MV-4-11 (cell line): ENCODE measurements around the gene GNGT1.
"Not testable (repeated sequence)": the region's sequence is repeated elsewhere in the genome, so short reads cannot be mapped to it uniquely, and the experiment has no call there.

Experiments used
- DNase-seq: peaks from one replicate; lab custom pipeline; 2025; lab: John Stamatoyannopoulos, UW

GNGT1 gene

DNA sequence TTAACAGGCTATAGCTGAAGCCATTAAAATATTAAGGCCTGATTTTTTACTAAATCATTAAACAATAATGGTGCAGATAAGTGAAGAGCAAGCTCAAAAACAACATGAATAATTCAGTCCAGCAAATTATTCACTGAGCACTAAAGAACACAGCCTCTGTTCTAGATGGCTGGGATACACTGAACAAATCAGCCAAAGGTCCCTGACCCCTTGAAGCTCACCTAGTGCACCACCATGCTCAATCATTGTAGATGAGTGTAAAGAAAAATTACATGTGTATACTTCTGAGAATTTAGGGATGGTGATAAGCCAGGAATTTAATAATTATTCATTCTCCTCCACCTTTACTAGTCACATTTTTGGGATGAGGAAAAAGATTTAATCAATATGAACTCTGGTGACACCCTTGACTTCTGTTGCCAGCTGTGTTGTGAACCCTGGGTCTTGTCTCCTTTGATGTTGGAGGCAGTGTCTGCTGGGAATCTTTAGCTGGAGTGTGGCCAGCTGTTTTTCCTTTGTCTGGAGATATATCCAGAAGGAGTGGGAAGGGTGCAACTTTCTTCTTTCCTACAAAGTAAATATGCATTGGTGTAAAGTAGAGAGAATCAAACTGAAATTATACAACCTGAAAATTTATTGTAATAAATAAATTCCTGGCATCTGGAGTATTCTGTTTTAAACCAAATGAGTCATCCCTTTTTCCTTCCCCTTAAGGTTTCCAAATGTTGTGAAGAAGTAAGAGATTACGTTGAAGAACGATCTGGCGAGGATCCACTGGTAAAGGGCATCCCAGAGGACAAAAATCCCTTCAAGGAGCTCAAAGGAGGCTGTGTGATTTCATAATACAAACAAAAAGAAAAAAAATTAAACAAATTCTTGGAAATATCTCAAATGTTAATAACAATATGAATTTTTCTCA is 4.0 kb downstream of the GNGT1 start:
- no peak for DNase-seq

DNA sequence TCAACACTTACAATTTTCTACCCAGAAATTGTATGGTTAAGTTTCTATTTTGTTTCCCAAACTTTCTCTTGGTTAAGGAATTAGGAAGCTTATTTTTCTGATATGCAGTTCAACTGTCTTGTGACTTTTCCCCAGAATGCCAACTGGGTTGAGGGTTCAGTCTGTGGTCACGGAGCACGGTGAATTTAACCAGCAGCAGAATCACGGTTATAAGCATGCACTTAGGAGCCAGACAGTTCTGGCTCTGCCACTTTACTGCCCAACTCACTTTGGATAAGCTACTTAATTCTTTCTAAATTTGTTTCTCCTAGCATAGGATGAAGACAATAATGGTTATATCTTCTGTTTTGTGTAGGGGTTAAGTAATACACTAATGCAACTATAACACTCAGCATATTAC is 4.9 kb downstream of the GNGT1 start:
- not testable (repeated sequence) for DNase-seq

DNA sequence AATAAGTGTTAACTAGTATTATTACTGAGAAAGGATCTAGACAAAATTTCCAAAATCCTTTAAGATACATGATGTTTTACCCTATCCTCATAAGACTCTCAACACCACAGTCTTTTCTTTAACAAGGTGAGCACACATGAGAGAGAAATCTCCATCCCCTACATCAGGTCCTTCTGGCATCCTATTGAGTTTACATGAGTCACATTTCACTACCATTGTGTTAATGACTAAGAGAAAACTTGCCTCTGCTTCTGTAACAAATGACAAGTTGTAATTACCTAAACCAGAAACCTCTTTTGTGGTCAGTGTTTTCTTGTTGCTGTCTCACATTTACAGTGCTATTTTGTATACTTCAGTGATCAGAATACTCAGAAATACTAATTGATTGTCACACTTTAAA is 5.3 kb downstream of the GNGT1 start:
- not testable (repeated sequence) for DNase-seq

DNA sequence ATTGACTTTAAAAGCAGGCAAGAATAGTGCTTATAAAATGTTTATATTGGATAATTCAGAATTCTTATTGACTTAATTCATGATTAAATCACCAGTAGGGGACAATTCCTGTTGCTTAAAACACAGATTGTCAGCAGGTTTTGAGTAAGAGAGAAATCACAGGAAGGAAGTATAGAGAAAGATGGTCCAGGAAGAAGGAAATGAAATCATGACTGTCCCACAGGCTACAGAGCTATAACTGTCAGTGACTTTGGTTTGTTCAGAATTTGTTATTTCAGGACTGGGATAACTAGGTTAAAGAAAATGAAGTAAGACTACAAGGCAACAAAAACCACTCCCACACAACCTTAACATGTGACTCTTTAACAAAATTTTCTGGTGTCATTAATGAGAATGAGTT is 6.8 kb downstream of the GNGT1 start:
- DNase-seq: peak; percentile 7

DNA sequence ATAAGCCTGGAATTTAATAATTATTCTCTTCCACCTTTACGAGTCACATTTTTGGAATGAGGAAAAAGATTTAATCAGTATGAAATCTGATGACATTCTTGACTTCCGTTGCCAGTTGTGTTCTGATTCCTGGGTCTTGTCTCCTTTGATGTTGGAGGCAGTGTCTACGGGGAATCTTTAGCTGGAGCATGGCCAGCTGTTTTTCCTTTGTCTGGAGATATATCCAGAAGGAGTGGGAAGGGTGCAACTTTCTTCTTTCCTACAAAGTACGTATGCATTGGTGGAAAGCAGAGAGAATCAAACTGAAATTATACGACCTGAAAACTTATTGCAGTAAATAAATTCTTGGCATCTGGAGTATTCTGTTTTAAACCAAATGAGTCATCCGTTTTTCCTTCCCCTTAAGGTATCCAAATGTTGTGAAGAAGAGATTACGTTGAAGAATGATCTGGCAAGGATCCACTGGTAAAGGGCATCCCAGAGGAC is 8.3 kb downstream of the GNGT1 start:
- DNase-seq: no peak

DNA sequence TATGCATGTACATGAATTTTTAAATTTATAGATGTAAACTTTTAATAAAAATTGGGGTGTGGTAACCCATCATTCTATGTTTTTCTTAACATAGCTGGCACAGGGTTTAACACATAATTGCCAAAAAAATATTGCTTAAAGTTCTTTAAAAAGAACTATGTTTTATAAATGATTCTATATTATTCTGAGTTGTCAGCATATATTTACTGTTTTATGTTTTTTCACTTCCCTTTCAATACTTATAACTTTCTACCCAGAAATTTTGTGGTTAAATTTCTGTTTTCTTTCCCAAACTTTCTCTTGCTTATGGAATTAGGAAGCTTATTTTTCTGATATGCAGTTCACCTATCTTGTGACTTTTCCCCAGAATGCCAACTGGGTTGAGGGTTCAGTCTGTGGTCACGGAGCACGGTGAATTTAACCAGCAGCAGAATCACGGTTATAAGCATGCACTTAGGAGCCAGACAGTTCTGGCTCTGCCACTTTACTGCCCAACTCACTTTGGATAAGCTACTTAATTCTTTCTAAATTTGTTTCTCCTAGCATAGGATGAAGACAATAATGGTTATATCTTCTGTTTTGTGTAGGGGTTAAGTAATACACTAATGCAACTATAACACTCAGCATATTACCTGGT is 9.0 kb downstream of the GNGT1 start:
- not testable (repeated sequence) for DNase-seq

DNA sequence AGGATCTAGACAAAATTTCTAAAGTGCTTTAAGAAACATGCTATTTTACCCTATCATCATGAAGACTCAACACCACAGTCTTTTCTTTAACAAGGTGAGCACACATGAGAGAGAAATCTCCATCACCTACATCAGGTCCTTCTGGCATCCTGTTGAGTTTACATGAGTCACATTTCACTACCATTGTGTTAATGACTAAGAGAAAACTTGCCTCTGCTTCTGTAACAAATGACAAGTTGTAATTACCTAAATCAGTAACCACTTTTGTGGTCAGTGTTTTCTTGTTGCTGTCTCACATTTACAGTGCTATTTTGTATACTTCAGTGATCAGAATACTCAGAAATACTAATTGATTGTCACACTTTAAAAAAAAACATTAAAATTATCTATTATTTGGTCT is 9.5 kb downstream of the GNGT1 start:
- not testable (repeated sequence) for DNase-seq

DNA sequence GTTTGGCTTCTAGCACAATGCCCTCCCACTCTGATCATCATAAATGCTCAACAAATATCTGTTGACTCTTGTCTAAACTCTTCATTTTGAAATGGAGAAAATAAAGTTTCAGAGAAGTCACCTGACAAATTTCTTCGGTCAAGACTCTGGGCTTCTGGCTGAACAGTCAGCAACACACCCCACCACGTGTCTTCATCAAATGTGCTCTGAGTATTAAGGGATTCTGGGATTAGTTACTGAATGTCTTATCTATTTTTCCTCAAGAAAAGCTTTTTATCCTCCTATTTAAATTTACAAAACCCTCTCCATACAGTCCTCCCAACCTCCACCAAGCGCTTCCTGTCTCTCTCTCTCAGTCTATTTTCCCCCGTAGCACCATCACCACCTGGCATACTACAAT is 9.9 kb downstream of the GNGT1 start:
- not testable (repeated sequence) for DNase-seq

DNA sequence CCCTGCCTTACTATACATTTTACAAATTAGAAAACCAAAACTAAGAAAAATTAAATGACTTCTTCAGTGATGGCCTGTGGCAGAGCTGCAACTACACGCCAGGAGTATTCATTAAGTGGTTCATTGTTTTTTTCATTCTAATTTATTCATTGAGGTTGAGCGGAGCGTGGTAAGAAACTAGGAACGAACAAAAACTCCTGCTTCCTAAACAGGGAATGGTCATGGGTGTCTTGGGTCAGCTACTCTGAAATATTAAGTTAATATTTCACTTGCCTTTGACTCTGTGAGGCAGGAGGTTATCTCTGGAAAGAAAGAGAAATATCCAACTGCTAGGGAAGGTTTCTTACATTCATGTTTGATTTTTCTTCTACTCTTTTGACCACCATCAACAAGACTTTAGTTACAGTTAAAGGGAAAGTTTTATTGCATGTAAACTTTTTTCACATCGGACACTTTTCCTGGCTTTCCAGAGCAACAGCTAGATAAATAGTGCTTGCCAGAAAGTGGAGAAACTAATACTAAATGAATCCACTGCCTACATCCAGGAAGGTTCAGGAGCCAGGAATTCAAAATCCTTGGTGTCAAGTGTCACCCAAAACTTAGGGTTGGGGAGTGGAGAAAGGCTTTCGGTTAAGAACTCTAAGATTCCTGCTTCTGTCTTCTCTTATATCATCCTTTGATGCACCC is 14.3 kb downstream of the GNGT1 start:
- DNase-seq: no peak

DNA sequence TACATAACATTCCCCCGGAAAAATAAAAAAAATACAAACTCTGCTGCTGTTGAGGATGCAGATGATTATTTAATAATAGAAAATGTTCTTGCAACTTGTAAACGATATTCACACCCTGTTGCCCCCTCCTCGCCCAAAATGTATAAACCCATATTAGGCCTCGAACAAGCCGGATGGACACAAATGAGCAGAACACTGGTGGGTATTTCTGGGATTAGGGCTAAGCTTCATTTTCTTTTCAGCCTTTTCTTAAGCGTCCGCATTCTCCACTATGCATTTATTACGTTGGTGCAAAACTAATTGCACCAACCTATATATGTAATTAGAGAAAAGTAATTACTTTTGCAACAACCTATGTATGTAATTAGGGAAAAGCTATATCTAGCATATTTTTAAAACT is 14.8 kb downstream of the GNGT1 start:
- no peak for DNase-seq

DNA sequence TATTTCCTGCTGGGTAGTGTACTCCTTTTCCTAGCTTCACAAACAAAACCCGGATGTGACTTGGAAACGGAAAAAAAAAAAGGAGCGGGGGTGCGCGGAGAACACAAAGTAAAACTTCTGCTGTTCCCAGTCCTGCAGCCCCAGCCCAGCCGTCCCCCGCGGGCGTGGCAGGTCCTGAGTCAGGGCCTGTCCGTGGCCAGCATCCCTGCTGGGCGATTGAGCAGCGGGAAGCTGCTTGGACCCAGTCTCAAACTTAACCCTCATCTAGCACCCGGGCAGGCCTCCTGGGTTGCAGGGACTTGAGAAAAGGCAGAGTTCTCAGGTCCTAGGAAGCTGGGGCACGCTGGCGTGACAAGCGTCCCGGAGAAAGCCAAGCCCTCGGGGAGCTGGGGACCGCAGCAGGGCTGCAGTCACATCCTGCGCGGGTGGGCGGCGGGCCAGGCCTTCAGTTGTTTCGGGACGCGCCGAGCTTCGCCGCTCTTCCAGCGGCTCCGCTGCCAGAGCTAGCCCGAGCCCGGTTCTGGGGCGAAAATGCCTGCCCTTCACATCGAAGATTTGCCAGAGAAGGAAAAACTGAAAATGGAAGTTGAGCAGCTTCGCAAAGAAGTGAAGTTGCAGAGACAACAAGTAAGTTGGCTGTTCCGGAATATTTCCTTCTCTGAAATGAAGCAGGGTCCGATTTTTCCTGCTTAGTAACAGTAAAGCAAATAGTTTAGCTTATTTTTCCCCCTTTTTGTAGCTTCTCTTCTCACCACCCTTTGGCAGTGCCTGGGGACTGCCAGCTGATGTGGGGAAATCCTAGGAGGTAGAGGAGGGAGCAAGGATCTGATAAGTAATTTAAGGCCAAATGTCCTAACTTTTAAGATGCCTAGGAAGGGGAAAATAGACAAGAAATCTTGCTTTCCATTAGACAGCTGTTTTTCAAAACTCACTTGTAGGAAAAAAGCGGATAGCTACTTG is 15.5 kb downstream of the GNGT1 start, which contains the start of gene GNG11:
TSS of gene GNG11 (plus strand) at position 129 of the 960 bp plus-strand sequence. CDS start at position 532, 403 bp downstream.
- peak; percentile 11 for DNase-seq

DNA sequence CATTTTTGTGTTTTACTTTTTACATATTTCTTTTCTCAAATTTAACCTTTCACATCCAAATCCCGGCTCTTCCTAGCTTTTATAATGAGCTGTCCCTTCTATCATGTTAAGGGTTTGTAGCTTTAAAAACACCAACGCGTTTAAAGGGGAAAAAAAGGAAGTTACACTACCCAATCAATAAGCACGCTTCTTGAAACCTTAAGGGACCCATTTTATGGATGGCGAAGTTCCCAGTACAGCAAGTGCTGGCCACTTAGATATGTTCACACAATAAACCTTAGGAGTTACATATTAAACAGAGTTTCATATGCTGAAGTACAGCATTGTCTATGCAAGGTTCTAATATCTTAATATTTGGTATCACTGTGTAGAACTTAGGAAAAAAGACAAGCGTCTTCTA is 16.9 kb downstream of the GNGT1 start:
- no peak for DNase-seq

DNA sequence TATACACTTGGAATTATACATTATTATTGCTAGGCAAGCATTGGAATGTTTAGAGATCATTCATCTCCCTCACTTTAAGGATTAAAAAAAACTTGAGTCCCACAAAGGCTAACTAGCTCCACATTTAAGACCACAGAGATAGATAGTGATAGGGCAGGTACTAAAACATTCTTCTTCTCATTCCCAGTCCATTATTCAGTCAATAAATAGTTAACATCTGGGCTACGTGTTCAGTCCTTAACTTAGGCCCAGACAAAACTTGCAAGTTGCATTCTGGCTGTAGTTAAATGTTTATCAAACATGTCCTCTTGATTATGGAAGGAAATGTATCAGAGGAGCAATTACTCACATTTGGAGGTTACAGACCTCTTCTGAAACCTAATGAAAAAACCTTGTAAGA is 17.6 kb downstream of the GNGT1 start:
- DNase-seq: no peak

DNA sequence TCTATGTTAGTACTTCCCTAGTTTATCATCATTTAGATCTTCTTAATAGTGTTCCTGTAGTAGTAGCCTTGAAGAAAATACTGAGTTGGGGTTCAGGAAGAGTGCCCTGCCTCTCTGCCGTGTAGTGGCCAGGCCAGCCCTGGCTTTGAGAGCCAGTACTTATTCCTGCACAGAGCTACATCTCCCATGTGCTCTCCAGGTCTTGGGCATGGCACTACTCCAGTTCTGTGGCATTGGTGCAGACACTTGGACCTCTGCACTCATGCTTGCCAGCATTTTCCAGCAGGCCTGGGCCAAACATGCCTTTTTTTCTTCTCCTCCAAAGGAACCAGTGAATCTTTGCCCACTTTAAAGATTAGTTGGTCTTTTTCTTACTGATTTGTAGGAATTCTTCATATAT is 20.4 kb downstream of the GNGT1 start:
- DNase-seq: no peak

DNA sequence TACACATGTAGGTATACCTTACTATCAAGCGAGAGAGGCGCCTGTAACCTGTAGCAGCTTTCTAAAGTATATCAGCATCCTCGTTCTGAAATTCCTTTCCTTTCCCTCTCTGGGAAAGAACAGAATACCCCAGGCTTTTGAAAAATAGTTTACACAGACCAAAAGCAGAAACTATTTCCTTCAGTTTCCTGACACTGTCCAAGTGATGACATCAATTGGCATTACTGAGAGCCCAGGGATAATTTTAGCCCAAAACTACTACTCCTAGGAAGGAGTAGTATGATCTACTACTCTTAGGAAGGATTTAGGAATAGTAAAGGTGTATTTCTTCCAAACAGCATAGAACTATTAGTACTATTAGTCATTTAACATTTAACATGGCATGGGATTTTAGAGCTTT is 21.2 kb downstream of the GNGT1 start:
- DNase-seq: no peak

DNA sequence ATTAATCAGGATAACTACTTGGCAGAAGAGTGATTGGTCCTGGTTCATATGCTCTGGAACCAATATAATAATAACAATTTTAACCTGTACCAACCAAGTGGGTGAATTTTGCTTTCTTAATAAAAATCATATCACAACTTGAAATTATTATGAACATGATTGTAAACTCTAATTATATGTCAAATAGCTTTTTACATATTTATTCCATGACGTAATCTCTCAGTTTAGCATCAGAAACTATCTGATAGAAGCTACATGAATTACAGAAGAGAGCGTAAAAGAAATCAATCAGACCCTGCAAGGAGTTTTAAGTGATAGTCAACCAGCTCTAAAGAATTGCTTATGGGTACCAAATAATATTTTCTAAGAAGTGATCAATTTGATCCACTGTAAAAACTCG is 25.3 kb downstream of the GNGT1 start:
- no peak for DNase-seq

DNA sequence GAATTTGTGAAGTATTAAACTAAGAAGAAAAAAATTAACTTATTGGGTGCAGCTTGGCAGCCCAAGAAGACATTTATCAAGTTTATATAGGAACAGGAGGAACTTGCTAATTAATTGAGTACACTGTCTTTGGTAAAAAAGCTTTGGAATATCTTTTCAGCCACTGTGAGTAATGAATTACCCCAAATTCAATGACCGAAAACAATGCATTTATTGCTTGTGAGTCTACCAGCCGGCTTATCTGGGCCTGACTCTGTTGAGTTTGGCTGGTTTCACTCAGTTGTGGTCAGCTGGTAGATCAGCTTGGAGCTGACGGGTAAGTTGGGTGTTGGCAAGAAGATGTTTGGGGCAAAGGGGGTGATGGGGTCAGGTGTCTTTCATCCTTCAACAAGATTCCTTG is 26.8 kb downstream of the GNGT1 start:
- DNase-seq: no peak

DNA sequence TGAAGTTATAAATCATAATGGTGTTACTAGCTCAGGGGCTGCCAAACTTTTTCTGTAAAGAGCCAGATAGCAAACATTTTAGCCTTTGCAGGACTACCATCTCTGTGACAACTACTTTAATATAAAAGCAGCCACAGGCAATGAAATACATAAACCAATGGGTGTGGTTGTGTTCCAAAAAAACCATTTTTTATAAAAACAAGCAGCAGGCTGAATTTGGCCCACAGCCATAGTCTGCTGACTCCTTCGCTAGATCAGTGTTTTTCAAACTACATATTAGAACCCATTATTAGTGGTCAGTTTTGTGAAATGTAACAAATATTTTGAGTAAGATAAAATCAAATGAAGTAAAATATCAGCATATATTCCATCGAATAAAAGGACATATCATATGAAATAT is 28.7 kb downstream of the GNGT1 start:
- no peak for DNase-seq

DNA sequence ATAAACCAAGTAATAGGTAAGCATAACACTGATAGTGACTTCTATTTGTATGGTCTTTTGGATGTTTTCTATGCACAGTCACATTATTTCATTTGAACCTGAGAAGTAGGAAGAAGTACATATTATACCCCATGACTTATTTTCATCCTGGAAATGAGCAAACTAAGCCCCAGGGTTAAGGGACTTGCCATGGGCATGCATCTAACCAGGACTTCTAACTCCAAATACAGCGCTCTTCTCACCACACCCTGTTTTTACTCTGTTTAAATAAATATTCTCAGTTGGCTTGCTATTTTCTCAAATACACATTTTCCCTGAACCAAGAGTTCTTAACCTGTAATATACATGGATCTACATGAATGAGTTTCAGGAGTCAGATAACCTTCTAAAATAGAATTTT is 31.5 kb downstream of the GNGT1 start:
- DNase-seq: no peak

DNA sequence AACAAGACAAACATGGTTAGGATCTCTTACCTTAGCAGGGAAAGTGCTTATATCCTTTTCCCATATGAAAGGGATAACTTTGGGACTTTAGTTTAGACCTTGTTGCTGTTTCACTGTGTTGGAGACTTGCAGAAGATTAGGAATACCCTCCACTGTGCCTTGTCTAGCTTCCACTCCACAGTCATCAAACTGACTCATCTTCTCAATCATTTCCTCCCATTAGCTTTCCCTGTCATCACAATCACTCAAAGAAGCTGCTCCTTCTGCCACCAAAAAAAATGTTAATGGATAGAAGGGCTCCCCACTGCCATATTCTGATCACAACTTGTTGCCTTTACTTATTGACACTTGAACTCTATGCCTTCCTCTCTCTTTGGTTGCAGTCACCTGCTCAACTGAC is 31.9 kb downstream of the GNGT1 start:
- no peak for DNase-seq

DNA sequence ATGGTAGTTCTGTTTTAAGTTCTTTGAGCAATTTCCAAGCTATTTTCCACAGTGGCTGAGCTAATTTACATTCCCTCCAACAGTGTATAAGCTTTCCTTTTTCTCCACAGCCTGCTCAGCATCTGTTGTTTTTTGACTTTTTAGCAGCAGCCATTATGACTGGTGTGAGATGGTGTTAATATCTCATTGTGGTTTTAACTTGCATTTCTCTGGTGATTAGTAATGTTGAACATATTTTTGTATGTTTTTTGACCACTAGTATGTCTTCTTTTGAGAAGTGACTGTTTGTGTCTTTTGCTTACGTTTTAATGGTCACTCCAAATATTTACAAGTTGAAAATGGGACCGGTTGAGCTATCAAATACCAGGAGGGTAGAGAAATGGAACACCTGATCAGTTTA is 35.6 kb downstream of the GNGT1 start:
- DNase-seq: no peak
